Liver (tissue), 9 donors: ENCODE results near the gene CDKN2D. TPM values are rescaled to one million over a fixed set of nuclear protein-coding genes. Genes with fewer than 3 reads are reported as not detected.

ENCODE experiments used
- DNase-seq: peaks from one replicate; pipeline ENCODE4 v3.0.0-alpha.2; 2017; ENCODE audit warnings: low spot score
- H3K27ac ChIP-seq, 2 donors: one replicate each; pipeline ENCODE4 v1.7.0; 2013; ENCODE audit warnings: inconsistent platforms in 2 of 2, low read length in 2 of 2, control low read depth in 1 of 2, low read depth in 1 of 2, mild to moderate bottlenecking in 1 of 2
- H3K27me3 ChIP-seq, 4 donors: one replicate each; pipeline versions ENCODE4 v1.6.1 to v1.7.0; 2013; ENCODE audit warnings: low read length in 3 of 4, inconsistent platforms in 1 of 4, mild to moderate bottlenecking in 1 of 4, moderate library complexity in 1 of 4; ENCODE audit not compliant: control insufficient read depth in 4 of 4, insufficient read depth in 4 of 4
- H3K36me3 ChIP-seq, 4 donors: one replicate each; pipeline versions ENCODE4 v1.6.1 to v1.7.0; 2013; ENCODE audit warnings: low read length in 3 of 4, mild to moderate bottlenecking in 3 of 4, low read depth in 1 of 4, moderate library complexity in 1 of 4; ENCODE audit not compliant: control insufficient read depth in 4 of 4, insufficient read depth in 3 of 4
- H3K4me1 ChIP-seq, 4 donors: one replicate each; pipeline versions ENCODE4 v1.6.1 to v1.7.0; 2013; ENCODE audit warnings: low read length in 3 of 4, mild to moderate bottlenecking in 3 of 4, moderate library complexity in 1 of 4; ENCODE audit not compliant: control insufficient read depth in 4 of 4, insufficient read depth in 4 of 4
- H3K4me3 ChIP-seq, 3 donors: one replicate each; pipeline versions ENCODE4 v1.6.1 to v1.7.0; 2013; ENCODE audit warnings: low read length in 3 of 3, control low read depth in 1 of 3, low read depth in 1 of 3, mild to moderate bottlenecking in 1 of 3
- H3K9ac ChIP-seq, 2 donors: one replicate each; pipeline ENCODE4 v1.7.0; 2013; ENCODE audit warnings: low read length in 2 of 2, mild to moderate bottlenecking in 2 of 2, moderate library complexity in 2 of 2, control low read depth in 1 of 2, low read depth in 1 of 2
- H3K9me3 ChIP-seq, 4 donors: one replicate each; pipeline versions ENCODE4 v1.6.1 to v1.7.0; 2013; ENCODE audit warnings: low read length in 3 of 4; ENCODE audit not compliant: control insufficient read depth in 4 of 4
- EGR1 ChIP-seq, 2 donors: IDR thresholded peaks; 2 replicates each; pipeline ENCODE4 v1.6.1; 2016 to 2018; ENCODE audit warnings: antibody characterized with exemption in 2 of 2, low read depth in 2 of 2
- FOXA1 ChIP-seq: IDR thresholded peaks from 2 replicates; pipeline ENCODE4 v1.6.1; 2016; ENCODE audit warnings: antibody characterized with exemption
- FOXA2 ChIP-seq: IDR thresholded peaks from 2 replicates; pipeline ENCODE4 v1.6.1; 2016; ENCODE audit warnings: antibody characterized with exemption
- GABPA ChIP-seq, 2 donors: IDR thresholded peaks in 1 of 2; conservative IDR thresholded peaks in 1 of 2; 2 replicates each; pipeline ENCODE4 v1.6.1; 2016; ENCODE audit warnings: antibody characterized with exemption in 2 of 2, mild to moderate bottlenecking in 1 of 2, moderate library complexity in 1 of 2
- HNF4A ChIP-seq, 2 donors: conservative IDR thresholded peaks; 2 replicates each; pipeline ENCODE4 v1.6.1; 2016; ENCODE audit warnings: antibody characterized with exemption in 2 of 2, mild to moderate bottlenecking in 2 of 2
- HNF4G ChIP-seq: IDR thresholded peaks from 2 replicates; pipeline ENCODE4 v1.6.1; 2016; ENCODE audit warnings: antibody characterized with exemption
- JUND ChIP-seq, 2 donors: IDR thresholded peaks; 2 replicates each; pipeline ENCODE4 v1.6.1; 2016; ENCODE audit warnings: antibody characterized with exemption in 2 of 2
- RAD21 ChIP-seq, 2 donors: IDR thresholded peaks; 2 replicates each; pipeline ENCODE4 v1.6.1; 2016; ENCODE audit warnings: antibody characterized with exemption in 2 of 2, mild to moderate bottlenecking in 2 of 2
- RXRA ChIP-seq, 2 donors: IDR thresholded peaks; 2 replicates each; pipeline ENCODE4 v1.6.1; 2017 to 2018; ENCODE audit warnings: antibody characterized with exemption in 2 of 2, mild to moderate bottlenecking in 1 of 2
- TAF1 ChIP-seq: conservative IDR thresholded peaks from 2 replicates; pipeline ENCODE4 v1.6.1; 2016; ENCODE audit warnings: antibody characterized with exemption, mild to moderate bottlenecking
- WGBS: extraction: QIAGEN DNeasy Blood & Tissue Kit; methylation state at CpG from one replicate; pipeline ENCODE4 v1.1.7; 2013; 5-methylcytosine and 5-hydroxymethylcytosine counted together
- polyA plus RNA-seq, 2 donors: library from polyadenylated mRNA; stranded (reverse) in 1 of 2; unstranded in 1 of 2; fragments of 200-250 nt in 1 of 2; fragments of >200 nt in 1 of 2; fragmentation: Nextera tagmentation in 1 of 2; extraction: Ambion mirVana in 1 of 2; gene quantifications; one replicate each; pipeline versions ENCODE4 v1.2.1 to v1.2.3, GENCODE V29; 2013 to 2015
- total RNA-seq, 2 donors: library from RNA; depleted of rRNA; stranded (reverse); fragments of >200 nt; gene quantifications; one replicate each; pipeline ENCODE4 v1.2.3, GENCODE V29; 2014
- TF ChIP-seq, protein P1 (sequence below): IDR thresholded peaks from 2 replicates; pipeline ENCODE4 v1.6.1; 2016; ENCODE audit warnings: antibody characterized with exemption
- TF ChIP-seq, protein P2 (sequence below): IDR thresholded peaks from 2 replicates; pipeline ENCODE4 v1.6.1; 2016; ENCODE audit warnings: antibody characterized with exemption, mild to moderate bottlenecking
- donor health status: healthy.
- donor health status: healthy.
- donor health status: healthy.
- donor health status: healthy.
- donor health status: healthy.

Gene CDKN2D
- total and polyA plus RNA-seq, 4 donors = 1.6 to 86.4 (median 3.5) TPM

DNA sequence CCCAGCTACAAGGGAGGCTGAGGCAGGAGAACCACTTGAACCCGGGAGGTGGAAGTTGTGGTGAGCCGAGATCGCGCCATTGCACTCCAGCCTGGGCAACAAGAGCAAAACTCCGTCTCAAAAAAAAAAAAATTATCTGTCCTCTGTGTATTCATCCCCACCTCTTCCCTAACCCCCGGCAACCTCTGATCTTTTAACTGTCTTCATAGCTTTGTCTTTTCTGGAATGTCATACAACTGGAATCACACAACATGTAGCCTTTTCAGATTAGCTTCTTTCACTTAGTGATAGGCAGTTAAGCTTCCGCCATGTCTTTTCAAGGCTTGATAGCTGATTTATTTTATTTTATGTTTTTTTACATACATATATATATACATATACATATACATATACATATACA, 43.1 kb downstream of the CDKN2D start (continued):
- TF ChIP-seq, protein P1, sequence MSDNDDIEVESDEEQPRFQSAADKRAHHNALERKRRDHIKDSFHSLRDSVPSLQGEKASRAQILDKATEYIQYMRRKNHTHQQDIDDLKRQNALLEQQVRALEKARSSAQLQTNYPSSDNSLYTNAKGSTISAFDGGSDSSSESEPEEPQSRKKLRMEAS = no peak
- TF ChIP-seq RAD21 (IDR thresholded peaks at IDR 0.05) (no peak), HNF4G (no peak), JUND (IDR thresholded peaks at IDR 0.05) (no peak), GABPA (IDR thresholded peaks at IDR 0.05 in 1 of 2, conservative IDR thresholded peaks at IDR 0.05 in 1 of 2) (no peak), HNF4A (conservative IDR thresholded peaks at IDR 0.05) (no peak), TAF1 (no peak), FOXA2 (no peak)

DNA sequence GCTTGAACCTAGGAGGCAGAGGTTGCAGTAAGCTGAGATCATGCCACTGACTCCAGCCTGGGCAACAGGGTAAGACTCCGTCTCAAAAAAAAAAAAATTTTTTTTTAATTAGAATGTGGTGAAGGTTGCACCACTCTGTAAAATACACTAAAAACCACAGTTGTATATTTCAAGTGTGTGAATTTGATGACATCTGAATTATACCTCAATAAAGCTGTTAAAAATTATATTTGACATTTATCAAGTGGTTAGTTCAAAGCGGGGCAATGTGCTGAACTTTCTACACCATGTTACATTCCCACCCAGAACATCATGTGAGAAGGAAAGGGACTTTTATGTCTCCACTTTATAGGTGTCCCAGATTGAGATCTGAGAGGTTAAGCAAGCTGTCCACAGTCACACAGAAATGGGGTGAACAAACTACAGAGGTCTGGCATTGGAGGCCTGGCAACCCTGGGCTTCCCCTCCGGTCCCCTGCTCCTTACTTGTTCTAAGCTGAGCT, 45.6 kb downstream of the CDKN2D start:
- Histone ChIP-seq H3K4me1 (peaks cover 0 to 7% (median 2%) of the 10 kb centered on the region in 4 donors), H3K36me3 (no peaks in the 10 kb centered on the region), H3K27ac (no peak overlapping the region), H3K9ac (no peak overlapping the region), H3K27me3 (peaks cover 0 to 6% (median 1%) of the 10 kb centered on the region in 4 donors), H3K9me3 (no peaks in the 10 kb centered on the region), H3K4me3 (no peak overlapping the region)
- no peak for DNase-seq
- whole genome bisulfite sequencing = 80% methylated on average over 3 of the region's 3 CpGs
- TF ChIP-seq HNF4G (no peak), JUND (IDR thresholded peaks at IDR 0.05) (no peak)

DNA sequence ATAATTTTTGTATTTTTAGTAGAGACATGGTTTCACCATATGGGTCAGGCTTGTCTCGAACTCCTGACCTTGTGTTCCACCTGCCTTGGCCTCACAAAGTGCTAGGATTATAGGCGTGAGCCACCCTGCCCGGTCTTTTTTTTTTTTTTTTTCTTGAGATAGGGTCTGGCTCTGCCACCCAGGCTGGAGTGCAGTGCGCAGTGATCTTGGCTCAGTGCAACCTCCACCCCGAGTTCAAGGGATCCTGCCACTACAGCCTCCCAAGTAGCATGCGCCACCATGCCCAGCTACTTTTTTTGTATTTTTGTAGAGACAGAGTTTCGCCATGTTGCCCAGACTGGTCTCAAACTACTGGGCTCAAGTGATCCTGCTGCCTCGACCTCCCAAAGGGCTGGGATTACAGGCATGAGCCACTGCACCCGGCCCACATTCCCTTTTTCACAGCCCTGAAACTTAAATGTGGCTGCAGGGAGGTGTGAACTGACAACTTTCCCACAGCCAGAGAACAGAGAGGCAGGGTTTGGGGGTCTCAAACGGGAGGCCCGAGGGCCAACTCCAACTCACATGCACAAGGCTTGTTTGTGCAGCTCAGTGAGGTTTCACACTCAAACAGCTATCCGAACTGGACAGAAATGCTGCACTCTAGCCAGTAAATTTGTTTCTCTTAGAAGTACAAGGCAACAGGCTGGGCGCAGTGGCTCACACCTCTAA, 47.2 kb downstream of the CDKN2D start:
- peaks cover 0 to 7% (median 1%) of the 10 kb centered on the region in 4 donors for H3K27me3 ChIP-seq

More for the DNA sequence above, 47.2 kb downstream of the CDKN2D start:
- no peak for DNase-seq
- Histone ChIP-seq H3K4me3 (no peak overlapping the region), H3K9me3 (no peaks in the 10 kb centered on the region), H3K9ac (no peak overlapping the region), H3K36me3 (no peaks in the 10 kb centered on the region), H3K27ac (no peak overlapping the region), H3K4me1 (peaks cover 2 to 20% (median 11%) of the 10 kb centered on the region in 4 donors)
- TF ChIP-seq, protein P1 = no peak
- TF ChIP-seq FOXA1 = no peak
- TF ChIP-seq HNF4G = no peak
- no peak for TF ChIP-seq GABPA (IDR thresholded peaks at IDR 0.05 in 1 of 2, conservative IDR thresholded peaks at IDR 0.05 in 1 of 2)
- TF ChIP-seq RXRA (IDR thresholded peaks at IDR 0.05) = no peak
- TF ChIP-seq, protein P2, sequence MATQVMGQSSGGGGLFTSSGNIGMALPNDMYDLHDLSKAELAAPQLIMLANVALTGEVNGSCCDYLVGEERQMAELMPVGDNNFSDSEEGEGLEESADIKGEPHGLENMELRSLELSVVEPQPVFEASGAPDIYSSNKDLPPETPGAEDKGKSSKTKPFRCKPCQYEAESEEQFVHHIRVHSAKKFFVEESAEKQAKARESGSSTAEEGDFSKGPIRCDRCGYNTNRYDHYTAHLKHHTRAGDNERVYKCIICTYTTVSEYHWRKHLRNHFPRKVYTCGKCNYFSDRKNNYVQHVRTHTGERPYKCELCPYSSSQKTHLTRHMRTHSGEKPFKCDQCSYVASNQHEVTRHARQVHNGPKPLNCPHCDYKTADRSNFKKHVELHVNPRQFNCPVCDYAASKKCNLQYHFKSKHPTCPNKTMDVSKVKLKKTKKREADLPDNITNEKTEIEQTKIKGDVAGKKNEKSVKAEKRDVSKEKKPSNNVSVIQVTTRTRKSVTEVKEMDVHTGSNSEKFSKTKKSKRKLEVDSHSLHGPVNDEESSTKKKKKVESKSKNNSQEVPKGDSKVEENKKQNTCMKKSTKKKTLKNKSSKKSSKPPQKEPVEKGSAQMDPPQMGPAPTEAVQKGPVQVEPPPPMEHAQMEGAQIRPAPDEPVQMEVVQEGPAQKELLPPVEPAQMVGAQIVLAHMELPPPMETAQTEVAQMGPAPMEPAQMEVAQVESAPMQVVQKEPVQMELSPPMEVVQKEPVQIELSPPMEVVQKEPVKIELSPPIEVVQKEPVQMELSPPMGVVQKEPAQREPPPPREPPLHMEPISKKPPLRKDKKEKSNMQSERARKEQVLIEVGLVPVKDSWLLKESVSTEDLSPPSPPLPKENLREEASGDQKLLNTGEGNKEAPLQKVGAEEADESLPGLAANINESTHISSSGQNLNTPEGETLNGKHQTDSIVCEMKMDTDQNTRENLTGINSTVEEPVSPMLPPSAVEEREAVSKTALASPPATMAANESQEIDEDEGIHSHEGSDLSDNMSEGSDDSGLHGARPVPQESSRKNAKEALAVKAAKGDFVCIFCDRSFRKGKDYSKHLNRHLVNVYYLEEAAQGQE = no peak
- TF ChIP-seq EGR1 (IDR thresholded peaks at IDR 0.05; ENCODE audit: low read depth in 2 of 2) = no peak
- WGBS = 78% methylated on average over 13 of the region's 13 CpGs
